HG03571 (cell line): ENCODE data around the gene CNDP2.
A peak's percentile ranks its signal among the peaks of the same experiment; 100 is the strongest.

ENCODE experiments used
- ATAC-seq: cut with Tn5 transposase; IDR thresholded peaks from one replicate; pipeline ENCODE4 v1.9.1; 2021; ENCODE audit not compliant: unreplicated experiment

The CNDP2 gene

DNA sequence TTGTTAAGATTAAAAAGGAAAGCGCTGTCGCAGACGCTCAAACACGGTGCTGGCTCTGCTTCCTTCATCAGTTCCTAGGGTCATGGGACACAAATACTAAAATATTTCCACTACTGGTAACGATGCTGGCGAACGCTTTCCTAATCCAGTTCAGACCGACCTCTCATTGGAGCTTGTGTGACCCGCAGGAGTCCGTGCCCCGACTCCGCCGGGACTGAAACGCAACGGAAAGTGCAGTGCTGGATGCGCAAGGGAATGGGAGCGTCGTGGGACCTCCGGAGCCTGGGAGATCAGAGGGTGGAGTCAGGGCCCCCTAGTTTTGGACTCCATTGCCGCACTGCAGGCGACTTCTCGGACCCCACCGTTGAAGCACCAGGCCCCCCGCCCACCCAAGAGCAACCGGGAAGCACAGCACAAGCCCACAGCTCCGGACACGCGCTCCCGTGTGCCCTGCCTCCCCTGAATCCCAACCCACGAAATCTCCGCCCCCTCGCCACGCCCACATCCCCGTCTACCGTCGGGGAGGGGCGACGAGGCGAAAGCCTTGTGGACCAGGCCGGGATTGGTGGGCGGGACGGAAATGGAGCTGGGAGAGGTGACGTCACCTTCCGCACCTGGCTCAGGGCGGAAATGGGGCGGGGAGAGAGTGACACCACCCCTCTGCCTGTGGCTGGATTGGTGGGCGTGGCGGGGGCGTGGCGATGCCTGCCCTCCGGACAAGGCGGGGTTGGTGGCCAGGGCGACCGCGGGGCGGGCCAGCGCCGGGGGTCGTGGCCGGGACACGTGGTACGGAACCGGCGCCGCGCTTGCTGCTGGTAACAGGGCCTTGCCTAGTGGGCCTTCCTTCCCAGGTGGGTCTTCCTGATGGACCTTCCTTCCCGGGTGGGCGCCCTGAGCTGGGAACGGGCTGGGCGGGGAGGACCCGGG, at the start of gene CNDP2:
CNDP2 (plus strand) TSS at position 783 of the 927 bp plus-strand sequence. CDS start 3,611 bp downstream, outside the sequence.
- ATAC-seq = peak; percentile 64

DNA sequence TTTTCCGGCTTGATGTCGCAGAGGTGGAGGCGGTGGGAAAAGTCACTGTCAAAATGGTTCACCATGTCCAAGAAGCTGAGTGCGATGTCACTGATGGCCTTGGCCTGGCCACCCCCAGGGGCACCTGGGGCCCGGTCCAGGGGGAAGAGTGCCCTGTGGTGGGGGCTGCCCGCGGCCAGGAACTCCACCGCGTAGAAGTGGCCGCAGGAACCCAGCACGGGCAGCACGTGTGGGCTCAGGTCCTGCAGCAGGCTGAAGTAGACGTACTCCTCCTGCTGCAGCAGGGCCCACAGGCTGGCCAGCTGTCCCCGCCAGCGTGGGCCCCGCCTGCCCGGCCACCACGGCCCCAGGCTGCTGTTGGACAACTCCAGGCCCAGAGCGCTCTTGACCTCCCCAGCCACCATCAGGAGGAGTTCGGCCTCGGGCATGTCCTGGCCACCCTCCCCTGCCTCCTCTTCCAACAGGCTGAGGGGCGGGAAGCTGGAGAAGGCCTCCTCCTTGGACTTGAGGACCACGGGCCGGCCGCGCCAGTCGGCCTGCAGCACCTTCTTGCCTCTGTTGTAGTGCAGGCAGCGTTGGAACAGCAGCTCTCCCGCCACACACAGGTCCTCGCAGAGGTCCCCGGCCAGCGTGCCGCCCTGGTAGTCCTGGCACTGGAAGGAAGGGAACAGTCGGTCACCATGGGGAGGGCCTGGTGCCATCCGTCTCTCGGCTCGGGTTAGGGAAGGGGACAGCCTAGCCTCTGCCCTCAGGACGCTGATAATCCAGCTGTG, 49.3 kb upstream of the CNDP2 start:
- ATAC-seq = no peak

DNA sequence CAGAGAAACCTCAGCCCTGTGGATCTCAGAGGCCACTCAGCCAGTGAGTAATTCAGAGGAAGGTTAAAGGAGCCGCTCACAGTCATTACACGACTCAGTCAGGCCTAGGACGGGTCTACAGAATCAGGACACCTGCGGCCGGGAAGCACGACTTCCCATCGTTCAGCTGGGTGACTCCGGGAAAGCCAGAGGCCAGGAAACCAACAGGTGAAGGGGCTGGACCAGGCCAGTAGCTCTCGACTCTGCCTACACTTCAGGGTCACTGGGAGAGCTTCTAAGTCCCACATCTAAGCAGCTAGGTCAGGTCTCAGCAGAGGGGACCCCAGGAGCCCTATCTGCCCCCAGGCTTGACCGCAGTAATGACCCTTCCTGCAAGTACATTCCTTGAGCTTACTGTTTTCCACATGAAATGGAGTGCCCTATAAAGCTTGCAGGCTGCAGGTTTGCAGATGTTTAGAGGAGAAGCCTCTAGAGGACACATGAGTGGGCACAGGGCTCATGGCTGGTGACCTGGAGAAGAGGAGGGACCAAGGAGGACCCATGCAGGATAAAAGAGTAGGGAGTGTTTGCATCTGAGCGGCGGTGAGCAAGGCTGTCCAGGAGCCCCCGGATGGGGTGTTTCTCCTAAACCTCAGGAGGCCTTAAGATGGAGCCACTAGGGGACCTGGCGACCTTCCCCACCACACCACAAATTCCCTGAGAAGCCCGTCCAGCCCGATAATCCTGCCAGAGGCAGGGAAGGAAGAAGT, 48.6 kb upstream of the CNDP2 start:
- no peak for ATAC-seq

DNA sequence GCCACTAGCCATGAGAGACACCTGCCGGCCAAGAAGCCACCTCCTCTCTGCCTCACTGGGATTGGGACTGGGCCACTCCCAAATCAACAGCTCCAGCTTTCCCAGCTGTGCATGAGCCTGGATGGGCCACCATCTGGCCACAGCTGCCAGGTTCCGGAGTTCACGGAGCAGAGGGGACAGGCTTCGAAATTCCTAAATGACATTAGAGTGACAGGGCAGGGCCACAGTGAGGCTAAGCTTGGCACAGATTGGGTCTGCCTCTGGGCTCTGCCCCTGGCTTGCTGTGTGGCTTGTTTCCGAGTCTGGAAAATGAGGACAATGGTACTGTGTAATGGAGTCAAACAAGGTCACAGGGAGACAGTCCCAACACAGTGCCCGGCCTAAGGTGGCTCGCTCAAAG, 45.5 kb upstream of the CNDP2 start:
- ATAC-seq = no peak

DNA sequence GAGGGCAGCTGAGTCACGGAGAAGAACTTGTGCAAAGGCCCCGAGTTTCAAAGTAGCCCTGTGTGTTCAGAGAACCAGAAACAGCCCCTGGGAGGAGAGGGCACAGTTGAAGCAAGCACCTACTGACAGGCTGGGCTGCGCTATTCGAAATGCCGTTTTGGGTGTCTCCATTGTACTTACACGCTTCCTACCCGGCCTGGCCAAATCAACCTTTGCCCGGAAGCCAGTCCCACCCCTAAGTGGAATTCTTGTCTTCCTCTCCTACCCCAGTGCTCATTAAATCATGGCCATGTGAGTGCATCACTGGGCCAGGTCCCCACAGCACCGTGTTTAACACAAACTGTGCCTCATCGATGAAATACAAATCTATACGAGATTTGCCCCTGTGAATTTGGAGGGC, 45.0 kb upstream of the CNDP2 start:
- no peak for ATAC-seq

DNA sequence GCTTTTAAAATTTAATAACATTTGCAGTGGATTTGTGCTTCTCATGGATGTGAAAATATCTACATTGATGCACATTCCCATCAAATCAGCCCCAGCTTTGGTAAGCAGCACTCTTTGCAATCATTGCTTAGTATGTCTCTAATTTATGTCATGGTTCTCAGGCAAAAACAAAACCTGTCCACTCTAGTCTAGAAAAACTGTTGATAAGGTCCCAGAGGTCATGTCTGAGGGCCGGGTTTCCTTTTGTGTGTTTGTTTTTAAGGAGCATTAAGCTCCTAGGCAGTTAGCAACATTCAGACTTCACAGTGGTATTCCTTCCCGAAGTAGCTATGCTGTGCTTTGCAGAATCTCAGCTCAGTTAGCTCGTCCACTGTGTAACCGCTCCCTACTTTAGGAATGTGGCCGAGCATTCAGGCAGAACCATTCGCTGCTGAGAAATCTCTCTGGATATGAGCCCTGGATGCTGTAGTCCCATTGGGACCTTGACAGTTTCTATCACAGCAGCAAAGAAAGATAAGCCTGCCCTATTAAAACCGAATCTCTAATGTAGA, 43.1 kb upstream of the CNDP2 start:
- no peak for ATAC-seq

DNA sequence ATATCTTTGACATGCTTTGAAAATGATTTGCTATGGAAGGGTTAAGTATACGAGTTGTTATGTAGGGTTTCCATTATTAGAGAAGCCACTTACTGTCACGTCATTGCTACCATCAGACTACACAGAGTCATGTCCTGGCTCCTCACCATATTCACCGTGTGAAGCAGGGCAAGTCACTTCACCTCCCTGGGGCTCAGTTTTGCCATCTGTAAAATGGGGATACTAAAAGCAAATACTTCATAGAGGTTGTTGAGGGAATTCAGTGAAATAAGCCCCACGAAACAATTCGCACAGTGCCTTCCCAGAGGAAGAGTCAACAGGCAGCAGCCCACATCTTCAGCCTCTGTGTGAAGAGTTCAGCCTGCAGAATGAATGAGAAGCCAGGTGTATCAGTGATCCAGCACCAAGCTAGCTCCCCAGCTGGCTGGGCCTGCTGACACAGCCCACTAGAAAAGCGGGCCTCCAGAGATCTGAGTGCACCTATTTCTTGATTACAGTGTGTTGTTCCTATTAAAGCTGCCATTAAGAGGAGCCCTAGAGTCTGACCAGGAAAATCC, 42.4 kb upstream of the CNDP2 start:
- ATAC-seq = no peak

DNA sequence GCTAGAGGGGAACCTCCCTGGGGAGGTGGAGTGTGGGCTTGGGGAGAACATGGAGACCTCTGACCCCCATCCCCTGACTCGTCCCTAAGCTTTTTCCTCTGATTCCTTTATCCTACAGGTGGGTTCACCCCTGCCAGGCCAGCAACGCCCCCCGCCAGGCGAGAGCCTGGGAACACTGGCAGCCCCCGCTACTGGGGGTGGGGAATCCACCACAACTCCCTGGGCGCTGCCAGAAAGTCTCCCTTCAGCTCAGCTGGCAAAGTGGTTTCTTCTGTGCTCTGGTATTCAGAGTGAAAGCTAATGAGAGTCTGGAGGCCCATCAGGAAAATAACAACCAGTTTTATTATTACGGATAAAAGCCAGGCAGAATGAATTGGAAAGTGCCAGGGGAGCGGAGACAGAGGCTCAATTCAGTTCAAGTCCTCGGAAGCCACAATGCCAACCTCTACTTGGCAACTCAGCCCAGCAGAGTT, 41.8 kb upstream of the CNDP2 start:
- no peak for ATAC-seq

DNA sequence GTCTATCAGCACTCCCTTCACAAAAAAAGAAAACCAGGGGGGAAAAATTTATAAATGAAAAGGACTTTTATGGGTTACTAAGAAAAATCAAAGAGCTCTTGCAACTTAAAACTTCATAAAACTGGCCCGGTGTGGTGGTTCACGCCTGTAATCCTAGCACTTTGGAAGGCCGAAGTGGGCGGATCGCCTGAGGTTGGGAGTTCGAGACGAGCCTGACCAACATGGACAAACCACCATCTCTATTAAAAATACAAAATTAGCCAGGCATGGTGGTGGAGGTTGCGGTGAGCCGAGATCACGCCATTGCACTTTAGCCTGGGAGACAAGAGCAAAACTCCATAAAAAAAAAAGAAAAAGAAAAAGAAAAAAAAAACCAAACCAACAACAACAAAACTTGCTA, 40.8 kb upstream of the CNDP2 start:
- ATAC-seq = no peak

DNA sequence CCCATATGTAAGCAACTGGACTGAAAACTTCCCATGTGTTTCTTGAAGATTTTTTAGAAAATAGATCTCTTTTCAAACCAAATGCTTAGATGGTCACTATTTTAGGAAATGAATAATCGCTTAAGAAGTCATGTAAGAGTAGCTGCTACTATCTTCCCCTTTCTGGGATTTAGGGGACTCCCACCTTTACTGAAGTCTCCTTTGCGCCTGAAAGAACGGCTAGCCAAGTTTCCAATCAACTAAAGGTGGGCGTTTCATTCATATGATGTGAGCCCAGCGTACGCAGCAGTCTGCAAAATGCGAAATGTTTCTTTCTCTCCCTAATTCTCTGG, 40.2 kb upstream of the CNDP2 start:
- no peak for ATAC-seq

DNA sequence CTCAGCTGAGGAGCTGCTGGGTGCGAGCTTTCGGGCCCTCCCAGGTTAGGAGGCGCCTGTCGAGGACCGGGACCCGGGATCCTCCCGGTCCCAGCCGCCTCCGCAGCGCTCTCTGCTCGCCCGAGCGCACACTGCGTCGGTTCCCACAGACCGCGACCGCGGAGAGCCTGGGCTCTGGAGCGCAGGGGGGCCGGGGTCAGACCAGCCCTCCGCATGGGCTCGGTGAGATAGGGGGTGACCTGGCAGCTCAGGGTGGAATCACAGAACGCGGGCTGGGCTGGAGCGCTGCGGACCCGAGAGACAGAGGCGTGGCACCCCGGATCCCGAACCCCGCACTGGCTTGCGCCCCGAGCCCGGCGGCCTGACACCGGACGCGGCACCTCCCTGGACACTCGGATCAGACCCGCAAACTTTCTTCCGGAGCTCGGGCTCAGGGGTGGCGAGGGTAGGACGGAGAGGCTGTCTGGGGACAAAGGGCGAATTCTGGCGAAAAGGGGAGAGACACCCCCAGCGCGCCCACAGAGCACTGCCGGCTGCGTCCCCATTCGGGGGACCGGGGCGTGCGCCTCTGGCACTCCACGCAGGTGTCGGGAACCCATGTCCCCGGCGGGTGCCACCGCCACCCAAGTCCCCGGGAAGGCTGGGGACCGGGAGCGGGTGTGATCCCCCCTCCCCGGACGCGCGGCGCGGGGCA, 39.7 kb upstream of the CNDP2 start:
- ATAC-seq = no peak

DNA sequence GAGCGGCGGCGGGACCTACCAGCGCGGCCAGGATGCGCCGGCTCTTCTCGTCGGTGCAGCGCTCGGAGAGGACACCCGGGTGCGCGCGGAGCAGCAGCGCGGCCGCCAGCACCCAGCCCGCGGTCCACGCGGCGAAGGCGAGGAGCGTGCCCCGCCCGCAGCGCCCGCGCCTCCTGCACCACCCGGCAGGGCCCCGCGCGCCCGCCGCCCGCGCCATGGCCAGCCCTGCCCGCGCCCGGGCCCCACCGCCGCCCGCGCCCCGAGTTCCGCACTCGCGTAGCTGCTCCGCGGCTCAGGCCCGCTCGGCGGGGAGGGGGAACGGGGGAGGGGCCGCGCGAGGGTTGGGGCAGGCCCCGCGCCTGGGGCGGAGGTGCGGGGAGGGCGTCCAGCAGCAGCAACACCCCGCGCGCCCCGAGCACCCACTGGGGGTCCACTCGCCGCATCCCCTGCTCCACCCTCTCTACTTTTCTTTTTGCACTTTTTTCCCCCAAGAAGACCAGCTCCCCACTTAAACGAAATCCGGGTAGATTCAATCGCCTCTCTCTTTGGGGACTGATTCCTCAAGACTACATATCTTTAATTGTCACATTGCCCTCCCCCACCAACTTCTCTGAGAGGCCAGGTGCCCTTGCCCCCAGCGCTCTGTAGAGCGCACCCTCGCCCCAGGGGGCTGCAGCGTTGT, 39.0 kb upstream of the CNDP2 start, which contains the start of gene DIPK1C:
DIPK1C (minus strand) TSS at position 266 of the 682 bp plus-strand sequence; CDS start at position 217, 49 bp downstream.
- ATAC-seq = no peak

DNA sequence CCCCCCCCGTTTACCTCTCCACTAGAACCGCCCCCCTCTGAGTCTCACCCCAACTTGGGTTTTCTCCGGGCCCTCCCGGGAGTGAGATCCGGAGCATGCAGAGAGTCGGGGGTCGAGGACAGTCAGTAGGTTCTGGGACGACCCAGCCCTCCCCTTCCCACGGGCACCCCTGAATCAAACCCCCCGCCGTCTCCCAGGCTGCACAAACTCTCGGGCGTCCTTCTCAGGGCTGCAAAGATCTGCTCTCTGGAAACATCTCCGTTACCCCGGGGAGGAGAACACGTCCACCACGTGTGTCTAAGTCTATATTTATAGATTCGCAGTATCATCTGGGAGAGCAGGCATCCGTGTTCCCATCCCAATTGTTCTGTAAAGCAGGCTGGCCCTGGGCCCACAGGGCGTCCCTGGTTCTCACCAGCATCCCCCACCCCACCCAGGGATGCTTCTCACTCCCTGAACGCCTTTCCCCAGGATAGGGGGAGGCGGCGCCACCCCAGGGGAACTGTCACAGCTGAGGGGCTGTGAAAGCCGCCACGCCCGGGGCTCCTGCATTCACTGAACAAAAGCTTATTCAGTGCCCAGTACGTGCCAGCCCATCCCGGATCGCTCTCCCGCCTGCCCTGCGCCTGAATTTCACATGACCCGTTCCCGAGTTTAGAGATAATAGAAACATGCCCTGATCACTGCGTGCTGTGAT, 38.3 kb upstream of the CNDP2 start:
- ATAC-seq = no peak

DNA sequence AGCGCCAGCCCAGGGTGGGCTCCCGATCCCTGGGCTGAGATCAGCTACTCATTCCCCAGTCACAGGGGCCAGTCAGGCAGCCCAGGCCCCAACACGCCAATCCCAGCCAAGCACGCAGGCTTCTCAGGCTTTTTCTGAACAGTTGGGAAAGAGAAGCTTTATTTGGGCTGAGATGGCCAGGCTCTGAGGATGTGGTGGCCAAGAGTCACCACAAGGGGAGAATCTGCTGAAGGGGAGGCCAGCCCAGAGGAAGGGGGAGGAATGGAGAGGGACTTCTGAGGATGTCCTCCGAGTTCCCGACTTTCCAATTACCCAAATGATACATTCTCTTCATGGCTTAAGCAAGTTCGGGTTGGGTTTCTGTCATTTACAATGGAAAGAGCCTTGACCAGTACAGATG, 36.3 kb upstream of the CNDP2 start:
- no peak for ATAC-seq

DNA sequence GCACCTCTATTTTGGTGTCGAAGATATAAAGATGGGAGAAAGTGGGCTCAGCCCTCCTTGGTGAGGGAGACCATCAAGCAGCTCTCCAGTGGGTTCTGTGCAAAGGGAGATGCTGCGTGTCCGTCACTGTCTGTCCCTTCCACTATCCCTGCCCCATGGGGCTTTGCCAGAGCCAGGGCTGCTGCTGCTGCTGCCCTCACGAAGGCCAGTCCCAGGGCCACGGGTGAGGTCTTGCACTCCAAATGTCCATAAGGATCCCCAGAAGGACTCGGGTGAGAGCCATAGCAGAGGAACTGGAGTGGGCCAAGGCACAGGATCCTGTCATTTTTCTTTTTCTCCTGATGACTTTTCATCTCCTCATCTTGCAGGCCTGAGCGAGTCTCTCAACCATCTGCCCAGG, 35.3 kb upstream of the CNDP2 start:
- no peak for ATAC-seq

DNA sequence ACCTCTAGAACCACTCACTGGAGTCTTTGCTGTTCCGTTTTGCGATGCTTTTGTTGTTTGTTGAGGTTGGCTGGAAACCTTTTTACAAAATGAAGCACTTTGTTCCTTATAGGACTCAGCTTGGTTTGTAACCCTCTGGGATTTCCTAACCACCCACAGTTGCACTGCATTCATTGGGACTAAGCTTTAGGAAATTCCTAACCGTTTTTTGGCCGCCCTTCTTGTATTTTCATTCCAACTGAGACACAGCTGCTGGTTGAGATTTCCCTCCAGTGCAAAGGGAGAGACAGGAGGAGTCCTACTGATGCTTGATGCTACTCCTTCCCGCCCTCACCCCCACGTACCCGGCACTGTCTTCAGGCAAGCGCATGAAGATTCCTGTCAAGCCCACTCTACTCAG, 32.9 kb upstream of the CNDP2 start:
- no peak for ATAC-seq

DNA sequence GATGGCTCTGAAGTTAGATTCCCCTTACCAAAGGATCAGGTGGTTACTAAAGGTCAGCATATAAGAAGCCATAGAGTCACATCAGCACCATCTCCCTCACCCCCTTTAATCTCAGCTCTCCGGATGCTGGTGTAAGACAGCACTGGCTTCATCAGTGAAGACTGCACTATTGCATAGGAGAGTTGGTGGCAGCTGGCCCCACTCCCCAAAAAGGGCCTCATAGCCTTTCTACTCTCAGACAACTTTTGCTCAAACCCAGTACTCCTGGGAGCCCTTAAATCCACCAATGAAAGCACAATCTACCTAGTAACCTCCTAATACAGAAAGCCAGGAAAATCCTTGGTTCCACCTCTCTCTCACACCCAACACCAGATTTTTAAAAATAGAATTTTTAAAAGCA, 32.2 kb upstream of the CNDP2 start:
- no peak for ATAC-seq

DNA sequence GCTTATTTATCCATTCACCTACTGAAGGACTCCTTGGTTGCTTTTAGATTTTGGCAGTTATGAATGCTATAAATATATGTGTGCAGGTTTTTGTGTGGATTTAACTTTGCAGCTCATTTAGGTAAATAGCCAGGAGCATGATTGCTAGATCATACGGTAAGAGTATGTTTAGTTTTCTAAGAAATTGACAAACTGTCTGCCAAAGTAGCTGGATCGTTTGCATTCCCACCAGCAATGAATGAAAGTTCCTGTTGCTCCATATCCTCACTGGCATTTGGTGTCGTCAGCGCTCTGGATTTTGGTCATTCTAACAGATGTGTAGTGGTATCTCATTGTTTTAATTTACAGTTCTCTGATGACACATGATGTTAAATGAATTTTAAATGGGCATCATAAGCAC, 30.4 kb upstream of the CNDP2 start:
- ATAC-seq = no peak

DNA sequence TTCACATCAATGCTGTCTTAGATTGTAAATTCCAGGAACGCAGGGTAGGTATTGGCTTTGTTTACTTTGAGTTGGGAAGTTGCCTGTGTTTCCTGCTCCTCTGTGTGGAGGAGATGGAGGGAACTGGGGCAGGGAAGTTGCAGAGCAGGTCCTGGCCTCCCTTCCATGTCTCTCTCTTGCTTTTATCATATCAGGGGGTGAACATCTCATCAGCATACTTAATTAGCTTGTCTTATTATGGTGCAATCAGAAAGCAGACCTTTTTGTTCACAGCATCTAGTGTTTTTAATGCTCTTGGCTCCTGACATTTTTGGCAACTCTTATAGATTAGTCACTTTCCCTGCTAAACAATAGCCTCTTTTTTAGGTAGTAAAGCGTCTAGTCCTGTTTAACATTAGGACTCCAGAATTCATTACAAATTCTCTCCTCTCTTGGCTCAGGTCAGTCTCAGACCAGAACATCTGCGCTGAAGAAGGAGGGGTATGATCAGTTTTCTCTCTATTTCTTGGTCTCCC, 27.6 kb upstream of the CNDP2 start:
- ATAC-seq = no peak
